NB4 (cell line): Measurements from ENCODE around the gene CSNK2A1.

Experiments used
- CTCF ChIP-seq: IDR thresholded peaks from one replicate; pipeline ENCODE4 v1.5.1; 2012; ENCODE audit warnings: low read depth, low read length
- MAX ChIP-seq: IDR thresholded peaks from 2 replicates; pipeline ENCODE4 v1.6.1; 2011; ENCODE audit warnings: low read depth, low read length
- POLR2A ChIP-seq: IDR thresholded peaks from 2 replicates; pipeline ENCODE4 v1.6.1; 2011; ENCODE audit warnings: mild to moderate bottlenecking; ENCODE audit not compliant: insufficient read length; ENCODE audit errors: extremely low read depth

GRCh38 chr20:469746-470490, 73.7 kb downstream of the CSNK2A1 start:
- no peak for TF ChIP-seq CTCF
- TF ChIP-seq POLR2A = no peak
- no peak for TF ChIP-seq MAX
